Calu3 (cell line): Measurements from ENCODE around the gene PPP1R3E. TPM values are rescaled to one million over a fixed set of nuclear protein-coding genes. Genes with fewer than 3 reads are reported as not detected.

Source experiments
- BruUV-seq: library from RNA; stranded (reverse); fragments of 400-500 nt; replicated peaks from 2 replicates; lab custom pipeline; 2021; lab: Mats Ljungman, UMichigan
- CTCF ChIA-PET: fragments of 300-600 bp; sonication (Branson Sonifier 250); formaldehyde crosslinking; loops from one replicate; lab custom pipeline; 2022; ENCODE audit warnings: antibody characterized with exemption; lab: Charles Lee
- DNase-seq: peaks from one replicate; pipeline ENCODE4 v3.0.0; 2022
- H3K27ac Mint-ChIP-seq: one replicate; pipeline ENCODE4 v1.8.0; 2022; ENCODE audit warnings: mixed read lengths; ENCODE audit not compliant: unreplicated experiment
- H3K27me3 Mint-ChIP-seq: one replicate; pipeline ENCODE4 v1.8.0; 2022; ENCODE audit warnings: mixed read lengths; ENCODE audit not compliant: unreplicated experiment
- H3K36me3 Mint-ChIP-seq: one replicate; pipeline ENCODE4 v1.8.0; 2022; ENCODE audit warnings: mild to moderate bottlenecking, moderate library complexity, mixed read lengths; ENCODE audit not compliant: insufficient read depth, unreplicated experiment
- H3K4me1 Mint-ChIP-seq: one replicate; pipeline ENCODE4 v1.8.0; 2022; ENCODE audit warnings: mild to moderate bottlenecking, low read depth, mixed read lengths; ENCODE audit not compliant: unreplicated experiment
- H3K4me3 Mint-ChIP-seq: one replicate; pipeline ENCODE4 v1.8.0; 2022; ENCODE audit warnings: mild to moderate bottlenecking, low read depth, moderate library complexity, mixed read lengths; ENCODE audit not compliant: unreplicated experiment
- H3K9me3 Mint-ChIP-seq: one replicate; pipeline ENCODE4 v1.8.0; 2022; ENCODE audit warnings: low read depth, mixed read lengths; ENCODE audit not compliant: unreplicated experiment
- CTCF ChIP-seq: fragments of 200-600 bp; IDR thresholded peaks from one replicate; pipeline ENCODE4 v1.8.0; 2022; ENCODE audit warnings: antibody characterized with exemption; ENCODE audit not compliant: unreplicated experiment
- intact Hi-C: fragments of 100-400 bp; cut with micrococcal nuclease; formaldehyde crosslinking; loops from one replicate; pipeline ENCODE4 v1.10.0; 2022; ENCODE audit not compliant: unreplicated experiment
- total RNA-seq: library from RNA; stranded (reverse); gene quantifications from 2 replicates; pipeline ENCODE4 v1.2.3, GENCODE V29; 2022

Gene PPP1R3E
- total RNA-seq, 1 experiment from 2014 or later, result 12.8 TPM

DNA sequence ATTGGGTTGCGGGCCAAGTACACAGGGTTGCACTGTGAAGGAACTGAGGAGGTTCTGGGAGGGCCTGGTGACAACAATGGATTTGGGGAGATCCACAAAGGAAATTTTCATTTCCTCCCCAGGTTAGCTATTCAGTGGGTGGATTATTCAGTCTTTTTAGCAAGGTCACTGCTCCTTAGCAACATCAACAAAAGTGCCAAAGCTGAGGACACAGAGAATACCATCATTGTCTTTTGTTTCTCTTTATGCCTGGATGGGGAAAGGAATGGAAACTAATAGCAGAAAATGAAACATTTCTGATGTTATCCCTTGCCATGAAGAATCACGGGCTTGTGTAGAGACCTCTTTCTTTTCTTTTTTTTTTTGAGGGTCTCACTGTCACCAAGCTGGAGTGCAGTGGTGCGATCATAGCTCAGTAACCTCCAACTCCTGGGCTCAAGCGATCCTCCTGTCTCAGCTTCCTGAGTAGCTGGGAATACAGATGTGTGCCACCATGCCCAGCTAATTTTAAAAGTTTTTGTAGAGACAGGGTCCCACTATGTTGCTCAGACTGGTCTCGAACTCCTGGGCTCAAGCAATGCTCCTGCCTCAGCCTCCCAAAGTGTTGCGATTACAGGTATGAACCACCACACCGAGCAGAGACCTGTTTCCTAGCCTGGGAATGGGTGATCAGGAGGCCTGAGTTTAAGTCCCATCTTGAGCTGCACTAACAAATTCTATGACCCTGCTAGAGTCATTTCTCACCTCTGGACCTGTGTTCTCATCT lies 6.5 kb downstream of the PPP1R3E start:
- DNase-seq, result no peak
- peaks cover 22% of the 10 kb centered on the region for H3K36me3 Mint-ChIP-seq
- intact Hi-C loops, result no loop called here
- peaks cover 25% of the 10 kb centered on the region for H3K4me1 Mint-ChIP-seq
- no peak overlapping the region for H3K4me3 Mint-ChIP-seq
- no peak for TF ChIP-seq CTCF
- no TSS peak for BruUV-seq
- H3K27me3 Mint-ChIP-seq, result no peaks in the 10 kb centered on the region
- CTCF ChIA-PET, result no interaction called here
- H3K9me3 Mint-ChIP-seq, result no peaks in the 10 kb centered on the region
- H3K27ac Mint-ChIP-seq, result no peak overlapping the region

- BruUV-seq, result no TSS peak
- peaks cover 22% of the 10 kb centered on the region for H3K4me1 Mint-ChIP-seq
- peaks cover 14% of the 10 kb centered on the region for H3K36me3 Mint-ChIP-seq
- peak; percentile 49 for DNase-seq
- CTCF ChIA-PET, result interaction anchor here (0.6 to 0.7 kb wide), 3 partner anchors 11 to 349 kb away, joined by 3 to 8 read pairs (median 5); partner anchors contain the start of gene BCL2L2
- peak; percentile 79 for TF ChIP-seq CTCF
- H3K4me3 Mint-ChIP-seq, result no peak overlapping the region
- peak overlapping the region; percentile 27 for H3K27ac Mint-ChIP-seq
- no peaks in the 10 kb centered on the region for H3K27me3 Mint-ChIP-seq
- H3K9me3 Mint-ChIP-seq, result no peaks in the 10 kb centered on the region
- intact Hi-C loops, result no loop called here
Observed at GRCh38 chr14:23294734-23295561, 7.7 kb downstream of the PPP1R3E start.

GRCh38 chr14:23286902-23287479 lies 15.7 kb downstream of the PPP1R3E start:
- H3K4me3 Mint-ChIP-seq, result peak overlapping the region; percentile 79
- intact Hi-C loops, result no loop called here
- CTCF ChIA-PET, result no interaction called here
- H3K9me3 Mint-ChIP-seq, result no peaks in the 10 kb centered on the region
- H3K4me1 Mint-ChIP-seq, result peaks cover 9% of the 10 kb centered on the region
- no peak overlapping the region for H3K27ac Mint-ChIP-seq
- no TSS peak for BruUV-seq
- no peak for DNase-seq
- peaks cover 31% of the 10 kb centered on the region for H3K36me3 Mint-ChIP-seq
- H3K27me3 Mint-ChIP-seq, result no peaks in the 10 kb centered on the region
- no peak for TF ChIP-seq CTCF
